Gastrocnemius medialis (tissue), 4 donors: Measurements from ENCODE around the gene UBN1. TPM values are rescaled to one million over a fixed set of nuclear protein-coding genes. Genes with fewer than 3 reads are reported as not detected.

Experiments used
- ATAC-seq, 2 donors: fragments of 150-250 bp; one replicate each; pipeline ENCODE4 v1.9.1; 2016
- DNase-seq, 2 donors: peaks; one replicate each; pipeline ENCODE4 v3.0.0-alpha.2; 2019
- H3K27ac ChIP-seq, 4 donors: fragments of 200-600 bp; sonication (generic); 1 replicate in 1 of 4; 2 replicates in 3 of 4; pipeline ENCODE4 v1.5.1; 2016 to 2018; ENCODE audit warnings: mild to moderate bottlenecking in 2 of 4, moderate library complexity in 1 of 4
- H3K27me3 ChIP-seq, 3 donors: fragments of 200-600 bp; sonication (generic) in 2 of 3; 1 replicate in 1 of 3; 2 replicates in 2 of 3; pipeline versions ENCODE4 v1.5.1 to v1.6.0; 2016 to 2019; ENCODE audit warnings: mild to moderate bottlenecking in 1 of 3, moderate library complexity in 1 of 3
- H3K36me3 ChIP-seq, 2 donors: fragments of 200-600 bp; sonication (generic) in 1 of 2; one replicate each; pipeline ENCODE4 v1.5.1; 2017 to 2018
- H3K4me1 ChIP-seq, 2 donors: fragments of 200-600 bp; sonication (generic) in 1 of 2; one replicate each; pipeline ENCODE4 v1.5.1; 2016 to 2017; ENCODE audit warnings: mild to moderate bottlenecking in 2 of 2
- H3K4me3 ChIP-seq, 4 donors: fragments of 200-600 bp; sonication (generic) in 3 of 4; 1 replicate in 1 of 4; 2 replicates in 3 of 4; pipeline ENCODE4 v1.5.1; 2016 to 2019; ENCODE audit warnings: mild to moderate bottlenecking in 2 of 4
- H3K9me3 ChIP-seq, 3 donors: fragments of 200-600 bp; sonication (generic) in 2 of 3; 1 replicate in 1 of 3; 2 replicates in 2 of 3; pipeline ENCODE4 v1.5.1; 2016 to 2019
- CTCF ChIP-seq, 5 experiments: fragments of 450-650 bp in 3 of 5; fragments of 200-600 bp in 2 of 5; sonication (generic) in 2 of 5; IDR thresholded peaks in 4 of 5; conservative IDR thresholded peaks in 1 of 5; 1 replicate in 4 of 5; 2 replicates in 1 of 5; pipeline ENCODE4 v1.5.1; 2016 to 2019; ENCODE audit warnings: antibody characterized with exemption in 5 of 5, mild to moderate bottlenecking in 3 of 5, moderate library complexity in 3 of 5
- POLR2A ChIP-seq, 2 donors: fragments of 450-650 bp; IDR thresholded peaks; one replicate each; pipeline ENCODE4 v1.6.1; 2017; ENCODE audit warnings: antibody characterized with exemption in 2 of 2, mild to moderate bottlenecking in 2 of 2, moderate library complexity in 2 of 2
- in situ Hi-C, 4 donors: fragments of 200-750 bp; cut with MboI; loops; one replicate each; pipeline versions ENCODE4 v1.15.0 to v1.8.0; 2017; ENCODE audit warnings: low sequenced_read_pairs in 4 of 4
- intact Hi-C: fragments of 100-400 bp; cut with DNase I; formaldehyde crosslinking; loops from one replicate; pipeline ENCODE4 v1.15.1; 2023; ENCODE audit warnings: low total_unique reads
- total RNA-seq, 4 donors: library from RNA; depleted of rRNA; stranded (reverse); fragments of >200 nt; gene quantifications; one replicate each; pipeline versions ENCODE4 v1.1.0 to v1.2.3, GENCODE V29; 2016

The UBN1 gene
- total RNA-seq, 4 donors from 2014 or later: 25.3 to 33.4 (median 28.2) TPM

GRCh38 chr16:4803401-4803844 is 43.9 kb upstream of the UBN1 start:
- DNase-seq (no peak), ATAC-seq (no peak)
- Histone ChIP-seq H3K36me3 (peaks cover 0 to 35% of the 10 kb centered on the region in 2 donors), H3K4me1 (peaks cover 11 to 17% of the 10 kb centered on the region in 2 donors), H3K27ac (peak overlapping the region in 3 of 4 donors; percentile 76 to 93 (median 93)), H3K27me3 (no peaks in the 10 kb centered on the region), H3K9me3 (no peaks in the 10 kb centered on the region), H3K4me3 (peak overlapping the region; percentile 64 to 97 (median 84))
- no peak for TF ChIP-seq POLR2A (IDR thresholded peaks at IDR 0.05)
- TF ChIP-seq CTCF (IDR thresholded peaks at IDR 0.05 in 4 of 5, conservative IDR thresholded peaks at IDR 0.05 in 1 of 5): no peak
- in situ Hi-C loops (no loop called here), intact Hi-C loops (loop anchor here (2.0 to 5.0 kb wide), 2 partner anchors 35 to 44 kb away; partner anchors contain the start of genes GLYR1 and UBN1)

- peaks cover 11 to 17% of the 10 kb centered on the region in 2 donors for H3K4me1 ChIP-seq
- intact Hi-C loops: loop anchor here (2.0 to 5.0 kb wide), 2 partner anchors 35 to 43 kb away; partner anchors contain the start of genes GLYR1 and UBN1
- ATAC-seq (no peak), DNase-seq (no peak)
- no peak overlapping the region for H3K4me3 ChIP-seq
- peaks cover 0 to 42% of the 10 kb centered on the region in 2 donors for H3K36me3 ChIP-seq
- no peaks in the 10 kb centered on the region for H3K27me3 ChIP-seq
- H3K27ac ChIP-seq: no peak overlapping the region
- no peak for TF ChIP-seq POLR2A (IDR thresholded peaks at IDR 0.05)
- no peak for TF ChIP-seq CTCF (IDR thresholded peaks at IDR 0.05 in 4 of 5, conservative IDR thresholded peaks at IDR 0.05 in 1 of 5)
- no peaks in the 10 kb centered on the region for H3K9me3 ChIP-seq
- in situ Hi-C loops: no loop called here
Observed at GRCh38 chr16:4803898-4804762, 43.2 kb upstream of the UBN1 start.

GRCh38 chr16:4805231-4805630 is 42.0 kb upstream of the UBN1 start:
- no peak for ATAC-seq
- Histone ChIP-seq H3K27ac (no peak overlapping the region), H3K36me3 (peaks cover 0 to 53% of the 10 kb centered on the region in 2 donors), H3K9me3 (no peaks in the 10 kb centered on the region), H3K4me3 (no peak overlapping the region), H3K4me1 (peaks cover 9 to 17% of the 10 kb centered on the region in 2 donors), H3K27me3 (no peaks in the 10 kb centered on the region)
- intact Hi-C loops (no loop called here), in situ Hi-C loops (no loop called here)
- DNase-seq: no peak
- TF ChIP-seq POLR2A (IDR thresholded peaks at IDR 0.05) (no peak), CTCF (IDR thresholded peaks at IDR 0.05 in 4 of 5, conservative IDR thresholded peaks at IDR 0.05 in 1 of 5) (no peak)

- peaks cover 3 to 15% of the 10 kb centered on the region in 2 donors for H3K4me1 ChIP-seq
- H3K27me3 ChIP-seq: no peaks in the 10 kb centered on the region
- no peaks in the 10 kb centered on the region for H3K9me3 ChIP-seq
- in situ Hi-C loops: no loop called here
- no peak overlapping the region for H3K4me3 ChIP-seq
- intact Hi-C loops: no loop called here
- ATAC-seq (no peak), DNase-seq (no peak)
- peaks cover 0 to 61% of the 10 kb centered on the region in 2 donors for H3K36me3 ChIP-seq
- TF ChIP-seq CTCF (IDR thresholded peaks at IDR 0.05 in 4 of 5, conservative IDR thresholded peaks at IDR 0.05 in 1 of 5) (no peak), POLR2A (IDR thresholded peaks at IDR 0.05) (no peak)
- no peak overlapping the region for H3K27ac ChIP-seq
Observed at GRCh38 chr16:4806280-4806679, 41.0 kb upstream of the UBN1 start.
